Spleen (tissue), 11 donors: ENCODE data around the gene PBOV1. TPM values are rescaled to one million over a fixed set of nuclear protein-coding genes. Genes with fewer than 3 reads are reported as not detected.
"Not testable (repeated sequence)": the region's sequence is repeated elsewhere in the genome, so short reads cannot be mapped to it uniquely, and the experiment has no call there.

ENCODE experiments used
- DNase-seq: peaks from one replicate; pipeline ENCODE4 v3.0.0-alpha.2; 2020
- H3K27ac ChIP-seq, 8 donors: fragments of 200-600 bp; sonication (generic) in 7 of 8; 1 replicate in 4 of 8; 2 replicates in 4 of 8; pipeline versions ENCODE4 v1.5.0 to v1.8.0; 2016 to 2021; ENCODE audit warnings: inconsistent platforms in 4 of 8, mild to moderate bottlenecking in 4 of 8, moderate library complexity in 1 of 8
- H3K27me3 ChIP-seq, 7 donors: fragments of 200-600 bp; sonication (generic) in 6 of 7; replicated peaks in 1 of 7; 1 replicate in 4 of 7; 2 replicates in 3 of 7; pipeline versions ENCODE4 v1.5.0 to v1.8.0; 2016 to 2021; ENCODE audit warnings: inconsistent platforms in 3 of 7, mild to moderate bottlenecking in 1 of 7
- H3K36me3 ChIP-seq, 6 donors: fragments of 200-600 bp; sonication (generic) in 5 of 6; 1 replicate in 4 of 6; 2 replicates in 2 of 6; pipeline versions ENCODE4 v1.5.0 to v1.8.0; 2016 to 2021; ENCODE audit warnings: inconsistent platforms in 2 of 6
- H3K4me1 ChIP-seq, 6 donors: fragments of 200-600 bp; sonication (generic) in 5 of 6; 1 replicate in 3 of 6; 2 replicates in 3 of 6; pipeline versions ENCODE4 v1.5.0 to v1.8.0; 2016 to 2021; ENCODE audit warnings: inconsistent platforms in 3 of 6
- H3K4me3 ChIP-seq, 8 donors: fragments of 200-600 bp; sonication (generic) in 7 of 8; 1 replicate in 4 of 8; 2 replicates in 4 of 8; pipeline versions ENCODE4 v1.5.0 to v1.8.0; 2016 to 2021; ENCODE audit warnings: inconsistent platforms in 4 of 8, mild to moderate bottlenecking in 4 of 8, moderate library complexity in 2 of 8
- H3K9me3 ChIP-seq, 8 donors: fragments of 200-600 bp; sonication (generic) in 7 of 8; 1 replicate in 4 of 8; 2 replicates in 4 of 8; pipeline versions ENCODE4 v1.5.0 to v1.8.0; 2016 to 2021; ENCODE audit warnings: inconsistent platforms in 4 of 8
- CTCF ChIP-seq, 11 experiments: fragments of 200-600 bp in 7 of 11; fragments of 450-650 bp in 4 of 11; sonication (generic) in 4 of 11; IDR thresholded peaks in 8 of 11; conservative IDR thresholded peaks in 3 of 11; 1 replicate in 7 of 11; 2 replicates in 4 of 11; pipeline versions ENCODE4 v1.4.0 to v1.8.0; 2016 to 2021; ENCODE audit warnings: antibody characterized with exemption in 11 of 11, inconsistent platforms in 4 of 11, mild to moderate bottlenecking in 1 of 11
- POLR2A ChIP-seq, 3 donors: fragments of 450-650 bp; IDR thresholded peaks; one replicate each; pipeline ENCODE4 v1.5.1; 2017; ENCODE audit warnings: antibody characterized with exemption in 3 of 3, mild to moderate bottlenecking in 1 of 3
- POLR2AphosphoS5 ChIP-seq, 3 donors: sonication (generic); formaldehyde crosslinking; IDR thresholded peaks; one replicate each; pipeline ENCODE4 v1.5.1; 2017; ENCODE audit warnings: antibody characterized with exemption in 3 of 3
- WGBS, 5 donors: extraction: QIAGEN DNeasy Blood & Tissue Kit in 3 of 5; methylation state at CpG; one replicate each; pipeline versions ENCODE4 v1.1.5 to v1.1.7; 2013 to 2018; 5-methylcytosine and 5-hydroxymethylcytosine counted together
- intact Hi-C: fragments of 100-400 bp; cut with DNase I; formaldehyde crosslinking; loops from one replicate; pipeline ENCODE4 v1.15.0; 2023; ENCODE audit warnings: low total_unique reads
- polyA plus RNA-seq, 3 donors: library from polyadenylated mRNA; stranded (reverse); fragments of 200-250 nt; gene quantifications; one replicate each; pipeline ENCODE4 v1.2.1, GENCODE V29; 2013
- total RNA-seq, 7 donors: library from RNA; depleted of rRNA in 3 of 7; stranded (reverse); fragments of >200 nt in 3 of 7; fragmentation: NEBNext Ultra II Directional in 4 of 7; extraction: Animal tissue kit (Norgen Biotek cat#: 25700) in 4 of 7; gene quantifications; one replicate each; pipeline versions ENCODE4 v1.1.0 to v1.2.1, GENCODE V29; 2016 to 2021
- donor health status: healthy with polysubstance abuse.
- donor health status: DM: no; HTN: no; CAD: no; lungs with moderate emphysema.
- donor health status: DM: no; HTN: no; CAD: no.
- donor health status: Bipolar disorder and iron deficiency.
- donor health status: healthy.
- donor health status: DM: no; HTN: no; CAD: no.
- donor health status: DM: yes; HTN: yes; CAD: no.

Gene PBOV1
- total and polyA plus RNA-seq, 10 donors, result not detected

- DNase-seq, result no peak
- intact Hi-C loops, result no loop called here
- H3K27ac ChIP-seq, result no peak overlapping the region
- H3K36me3 ChIP-seq, result no peaks in the 10 kb centered on the region
- no peaks in the 10 kb centered on the region for H3K9me3 ChIP-seq
- peaks cover 0 to 5% (median 0%) of the 10 kb centered on the region in 7 donors for H3K27me3 ChIP-seq
- no peaks in the 10 kb centered on the region for H3K4me1 ChIP-seq
- H3K4me3 ChIP-seq, result no peak overlapping the region
- TF ChIP-seq CTCF (IDR thresholded peaks at IDR 0.05 in 8 of 11, conservative IDR thresholded peaks at IDR 0.05 in 3 of 11), result no peak
- TF ChIP-seq POLR2AphosphoS5 (IDR thresholded peaks at IDR 0.05), result no peak
- TF ChIP-seq POLR2A (IDR thresholded peaks at IDR 0.05), result no peak
- 72 to 86% (median 79%) methylated on average over 7 of the region's 7 CpGs for WGBS, 5 donors
Observed at GRCh38 chr6:138215093-138215782, 3.1 kb downstream of the PBOV1 start.

DNA sequence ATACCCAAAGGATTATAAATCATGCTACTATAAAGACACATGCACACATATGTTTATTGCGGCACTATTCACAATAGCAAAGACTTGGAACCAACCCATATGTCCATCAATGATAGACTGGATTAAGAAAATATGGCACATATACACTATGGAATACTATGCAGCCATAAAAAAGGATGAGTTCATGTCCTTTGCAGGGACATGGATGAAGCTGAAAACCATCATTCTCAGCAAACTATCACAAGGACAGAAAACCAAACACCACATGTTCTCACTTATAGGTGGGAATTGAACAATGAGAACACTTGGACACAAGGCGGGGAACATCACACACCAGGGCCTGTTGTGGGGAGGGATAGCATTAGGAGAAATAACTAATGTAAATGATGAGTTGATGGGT, 5.8 kb downstream of the PBOV1 start:
- not testable (repeated sequence) for H3K27me3 ChIP-seq
- 95 to 98% (median 98%) methylated on average over 2 of the region's 2 CpGs for WGBS, 5 donors

DNA sequence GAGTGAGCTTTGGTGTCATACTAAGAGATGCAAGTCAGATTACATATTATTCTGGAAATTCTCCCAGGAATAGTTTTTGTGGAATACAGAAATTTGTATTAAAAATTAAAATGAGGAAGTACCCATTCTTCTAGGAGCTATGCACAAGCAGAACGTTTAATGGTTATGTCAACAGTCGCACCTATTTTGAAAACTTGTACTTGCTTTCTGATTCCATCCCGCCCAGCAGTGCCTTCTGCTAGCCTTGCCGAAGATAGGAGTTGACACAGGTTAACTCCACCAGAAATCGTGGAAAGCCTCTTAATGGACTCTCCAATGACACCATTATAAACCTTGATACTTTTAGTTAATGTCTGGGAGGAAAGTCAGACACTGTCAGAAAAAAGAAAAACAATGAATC, 6.7 kb downstream of the PBOV1 start:
- no peaks in the 10 kb centered on the region for H3K9me3 ChIP-seq
- no peaks in the 10 kb centered on the region for H3K4me1 ChIP-seq
- H3K27ac ChIP-seq, result no peak overlapping the region
- DNase-seq, result no peak
- no peaks in the 10 kb centered on the region for H3K36me3 ChIP-seq
- 67 to 77% (median 72%) methylated on average over 5 of the region's 5 CpGs for WGBS, 5 donors
- no peak overlapping the region for H3K4me3 ChIP-seq
- intact Hi-C loops, result no loop called here
- H3K27me3 ChIP-seq, result peaks cover 0 to 9% (median 0%) of the 10 kb centered on the region in 7 donors
- TF ChIP-seq POLR2A (IDR thresholded peaks at IDR 0.05) (no peak), POLR2AphosphoS5 (IDR thresholded peaks at IDR 0.05) (no peak), CTCF (IDR thresholded peaks at IDR 0.05 in 8 of 11, conservative IDR thresholded peaks at IDR 0.05 in 3 of 11) (no peak)

More for the DNA sequence above, 5.8 kb downstream of the PBOV1 start:
- H3K9me3 ChIP-seq, H3K4me1 ChIP-seq, H3K4me3 ChIP-seq, H3K27ac ChIP-seq, DNase-seq, H3K36me3 ChIP-seq, intact Hi-C loops: not testable (repeated sequence)

DNA sequence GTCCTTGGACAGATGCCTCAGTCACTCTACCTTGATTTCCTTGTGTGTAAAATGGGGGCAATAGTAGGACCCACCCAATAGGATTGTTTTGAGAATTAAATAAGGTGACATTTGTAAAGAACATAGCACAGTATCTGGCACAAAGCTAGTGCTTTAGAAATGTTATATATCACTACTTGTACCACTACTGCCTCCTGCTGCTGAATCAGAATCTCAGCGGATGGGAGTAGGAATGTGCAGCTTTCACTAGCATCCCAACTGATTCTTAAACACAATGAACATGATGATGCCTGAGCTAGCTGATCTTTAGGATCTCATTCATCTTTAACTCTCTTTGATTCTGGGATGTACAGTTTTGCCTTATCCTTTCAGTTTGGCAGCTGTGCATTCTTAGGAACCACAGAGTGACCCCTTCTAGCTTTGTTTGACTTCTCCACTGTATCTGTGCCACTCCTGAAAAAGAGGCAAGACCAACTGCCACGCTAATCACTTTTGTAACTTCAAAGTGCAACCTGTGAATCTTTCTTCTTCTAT, 7.2 kb downstream of the PBOV1 start:
- intact Hi-C loops, result no loop called here
- no peak overlapping the region for H3K27ac ChIP-seq

More for the DNA sequence above, 7.2 kb downstream of the PBOV1 start:
- DNase-seq, result no peak
- TF ChIP-seq POLR2AphosphoS5 (IDR thresholded peaks at IDR 0.05) (no peak), POLR2A (IDR thresholded peaks at IDR 0.05) (no peak), CTCF (IDR thresholded peaks at IDR 0.05 in 8 of 11, conservative IDR thresholded peaks at IDR 0.05 in 3 of 11) (no peak)
- H3K9me3 ChIP-seq, result no peaks in the 10 kb centered on the region
- H3K27me3 ChIP-seq, result peaks cover 0 to 7% (median 0%) of the 10 kb centered on the region in 7 donors
- no peaks in the 10 kb centered on the region for H3K4me1 ChIP-seq
- no peaks in the 10 kb centered on the region for H3K36me3 ChIP-seq
- 83 to 90% (median 84%) methylated on average over 2 of the region's 2 CpGs for WGBS, 5 donors
- no peak overlapping the region for H3K4me3 ChIP-seq
